GM23338 (cell line): ENCODE results near the gene IMMP2L. TPM values are rescaled to one million over a fixed set of nuclear protein-coding genes. Genes with fewer than 3 reads are reported as not detected.

Source experiments
- ATAC-seq: fragments of 200-7000 bp; cut with Tn5 transposase; 3 replicates; pipeline ENCODE4 v1.9.1; 2020
- DNase-seq: peaks from one replicate; pipeline ENCODE4 v3.0.0-alpha.2; 2015; ENCODE audit warnings: low spot score
- H2AFZ ChIP-seq: fragments of 200-600 bp; sonication (generic); 2 replicates; pipeline ENCODE4 v1.8.0; 2016; ENCODE audit warnings: antibody characterized with exemption, mild to moderate bottlenecking, moderate library complexity
- H3F3A ChIP-seq: fragments of 200-600 bp; sonication (generic); replicated peaks from 2 replicates; pipeline ENCODE4 v1.8.0; 2017; ENCODE audit warnings: antibody characterized with exemption, mixed run types, low read depth
- H3K27ac ChIP-seq: fragments of 200-600 bp; sonication (generic); 2 replicates; pipeline ENCODE4 v1.6.1; 2016; ENCODE audit warnings: low read depth
- H3K27me3 ChIP-seq: fragments of 200-600 bp; sonication (generic); 2 replicates; pipeline ENCODE4 v1.8.0; 2016; ENCODE audit warnings: mild to moderate bottlenecking, mixed run types, moderate library complexity; ENCODE audit not compliant: insufficient read depth
- H3K36me3 ChIP-seq: fragments of 200-600 bp; sonication (generic); 2 replicates; pipeline ENCODE4 v1.8.0; 2016; ENCODE audit warnings: mild to moderate bottlenecking; ENCODE audit not compliant: insufficient read depth
- H3K4me1 ChIP-seq: fragments of 200-600 bp; sonication (generic); 2 replicates; pipeline ENCODE4 v1.8.0; 2016; ENCODE audit warnings: mild to moderate bottlenecking, moderate library complexity; ENCODE audit not compliant: insufficient read depth
- H3K4me2 ChIP-seq: fragments of 200-600 bp; sonication (generic); 2 replicates; pipeline ENCODE4 v1.7.1; 2017; ENCODE audit warnings: mixed run types
- H3K4me3 ChIP-seq: fragments of 200-600 bp; sonication (generic); 2 replicates; pipeline ENCODE4 v1.6.1; 2016; ENCODE audit warnings: mixed run types
- H3K79me2 ChIP-seq: fragments of 200-600 bp; sonication (generic); replicated peaks from 2 replicates; pipeline ENCODE4 v1.8.0; 2017; ENCODE audit warnings: mild to moderate bottlenecking; ENCODE audit not compliant: insufficient read depth
- H3K9me2 ChIP-seq: fragments of 200-600 bp; sonication (generic); 2 replicates; pipeline ENCODE4 v1.8.0; 2017; ENCODE audit not compliant: insufficient read depth
- H4K20me1 ChIP-seq: fragments of 200-600 bp; sonication (generic); replicated peaks from 2 replicates; pipeline ENCODE4 v1.8.0; 2017; ENCODE audit warnings: mild to moderate bottlenecking; ENCODE audit not compliant: insufficient read depth
- H3K27ac Mint-ChIP-seq: 2 replicates; pipeline ENCODE4 v1.8.0; 2020; ENCODE audit warnings: inconsistent platforms, mild to moderate bottlenecking, moderate library complexity, mixed read lengths
- H3K27me3 Mint-ChIP-seq: 3 replicates; pipeline ENCODE4 v1.8.0; 2022; ENCODE audit warnings: low read depth, mild to moderate bottlenecking, moderate library complexity, mixed read lengths, inconsistent platforms; ENCODE audit not compliant: insufficient read depth, poor library complexity
- H3K36me3 Mint-ChIP-seq: 3 replicates; pipeline ENCODE4 v1.8.0; 2021; ENCODE audit warnings: low read depth, mild to moderate bottlenecking, inconsistent platforms, moderate library complexity, mixed read lengths
- H3K4me1 Mint-ChIP-seq: 3 replicates; pipeline ENCODE4 v1.8.0; 2020; ENCODE audit warnings: mild to moderate bottlenecking, inconsistent platforms, mixed read lengths
- H3K4me3 Mint-ChIP-seq: 3 replicates; pipeline ENCODE4 v1.8.0; 2021; ENCODE audit warnings: moderate library complexity, mild to moderate bottlenecking, inconsistent platforms, mixed read lengths
- H3K9me3 Mint-ChIP-seq: 3 replicates; pipeline ENCODE4 v1.8.0; 2020; ENCODE audit warnings: moderate library complexity, mild to moderate bottlenecking, inconsistent platforms, mixed read lengths
- JUNB ChIP-seq: IDR thresholded peaks from one replicate; pipeline ENCODE4 v1.6.1; 2016; ENCODE audit warnings: antibody characterized with exemption; ENCODE audit not compliant: unreplicated experiment
- NANOG ChIP-seq: IDR thresholded peaks from 2 replicates; pipeline ENCODE4 v1.6.1; 2016; ENCODE audit warnings: antibody characterized with exemption, borderline replicate concordance
- POLR2AphosphoS5 ChIP-seq: IDR thresholded peaks from 2 replicates; pipeline ENCODE4 v1.6.1; 2016; ENCODE audit warnings: antibody characterized with exemption, low read depth
- STAT1 ChIP-seq: IDR thresholded peaks from one replicate; pipeline ENCODE4 v1.6.1; 2016; ENCODE audit warnings: antibody characterized with exemption; ENCODE audit not compliant: unreplicated experiment
- polyA plus RNA-seq: library from polyadenylated mRNA; unstranded; fragments of >200 nt; fragmentation: Nextera tagmentation; extraction: Ambion mirVana; gene quantifications from 2 replicates; pipeline ENCODE4 v1.2.1, GENCODE V29; 2016
- total RNA-seq: library from RNA; depleted of rRNA; stranded (reverse); fragments of >200 nt; shearing (Covaris generic); gene quantifications from 2 replicates; pipeline ENCODE4 v1.2.3, GENCODE V29; 2014
- TF ChIP-seq, protein P1 (sequence below): fragments of 250-450 bp; sonication (Bioruptor Pico); IDR thresholded peaks from 2 replicates; pipeline ENCODE4 v1.5.0; 2020; ENCODE audit warnings: mild to moderate bottlenecking, moderate library complexity
- TF ChIP-seq, protein P2 (sequence below): IDR thresholded peaks from one replicate; pipeline ENCODE4 v1.6.1; 2018; ENCODE audit warnings: antibody characterized with exemption; ENCODE audit not compliant: unreplicated experiment
- TF ChIP-seq, protein P3 (sequence below): IDR thresholded peaks from 2 replicates; pipeline ENCODE4 v1.6.1; 2016; ENCODE audit warnings: antibody characterized with exemption

The IMMP2L gene
- total and polyA plus RNA-seq, 2 experiments from 2014 or later, result 7.3 to 14.0 TPM

DNA sequence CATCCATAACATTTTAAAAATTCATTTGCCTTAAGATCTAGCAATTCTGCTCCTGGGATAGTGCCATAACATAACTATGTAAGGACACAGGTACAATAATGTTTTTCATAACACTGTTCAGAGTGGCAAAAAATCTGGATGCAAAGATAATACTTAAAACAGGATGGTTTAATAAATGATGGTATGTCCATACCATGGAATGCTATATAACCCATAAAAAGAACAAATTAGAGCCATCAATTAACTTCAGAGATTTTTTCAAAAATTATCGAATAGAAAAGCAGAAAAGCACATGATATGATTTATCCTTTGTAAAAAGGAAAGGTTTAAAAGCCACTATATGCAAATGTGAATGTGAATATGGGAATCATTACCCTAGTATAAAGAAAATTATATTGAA lies 664.8 kb downstream of the IMMP2L start:
- Mint-ChIP-seq H3K27me3 (no peaks in the 10 kb centered on the region), H3K4me3 (no peak overlapping the region), H3K36me3 (peaks cover 7% of the 10 kb centered on the region; the same call in 1 of the 3 replicates), H3K9me3 (peaks cover 9% of the 10 kb centered on the region; the same call in 2 of the 3 replicates), H3K27ac (no peak overlapping the region), H3K4me1 (no peaks in the 10 kb centered on the region)
- Histone ChIP-seq H3K4me1 (no peaks in the 10 kb centered on the region), H3F3A (no peaks in the 10 kb centered on the region), H3K9me2 (peaks cover 4% of the 10 kb centered on the region; the same call in 1 of the 2 replicates), H3K4me3 (no peak overlapping the region), H3K27ac (no peak overlapping the region), H3K4me2 (no peak overlapping the region), H3K36me3 (no peaks in the 10 kb centered on the region; the same call in 1 of the 2 replicates), H3K79me2 (no peaks in the 10 kb centered on the region), H3K27me3 (no peaks in the 10 kb centered on the region), H2AFZ (no peak overlapping the region), H4K20me1 (no peaks in the 10 kb centered on the region)
- TF ChIP-seq, protein P1, sequence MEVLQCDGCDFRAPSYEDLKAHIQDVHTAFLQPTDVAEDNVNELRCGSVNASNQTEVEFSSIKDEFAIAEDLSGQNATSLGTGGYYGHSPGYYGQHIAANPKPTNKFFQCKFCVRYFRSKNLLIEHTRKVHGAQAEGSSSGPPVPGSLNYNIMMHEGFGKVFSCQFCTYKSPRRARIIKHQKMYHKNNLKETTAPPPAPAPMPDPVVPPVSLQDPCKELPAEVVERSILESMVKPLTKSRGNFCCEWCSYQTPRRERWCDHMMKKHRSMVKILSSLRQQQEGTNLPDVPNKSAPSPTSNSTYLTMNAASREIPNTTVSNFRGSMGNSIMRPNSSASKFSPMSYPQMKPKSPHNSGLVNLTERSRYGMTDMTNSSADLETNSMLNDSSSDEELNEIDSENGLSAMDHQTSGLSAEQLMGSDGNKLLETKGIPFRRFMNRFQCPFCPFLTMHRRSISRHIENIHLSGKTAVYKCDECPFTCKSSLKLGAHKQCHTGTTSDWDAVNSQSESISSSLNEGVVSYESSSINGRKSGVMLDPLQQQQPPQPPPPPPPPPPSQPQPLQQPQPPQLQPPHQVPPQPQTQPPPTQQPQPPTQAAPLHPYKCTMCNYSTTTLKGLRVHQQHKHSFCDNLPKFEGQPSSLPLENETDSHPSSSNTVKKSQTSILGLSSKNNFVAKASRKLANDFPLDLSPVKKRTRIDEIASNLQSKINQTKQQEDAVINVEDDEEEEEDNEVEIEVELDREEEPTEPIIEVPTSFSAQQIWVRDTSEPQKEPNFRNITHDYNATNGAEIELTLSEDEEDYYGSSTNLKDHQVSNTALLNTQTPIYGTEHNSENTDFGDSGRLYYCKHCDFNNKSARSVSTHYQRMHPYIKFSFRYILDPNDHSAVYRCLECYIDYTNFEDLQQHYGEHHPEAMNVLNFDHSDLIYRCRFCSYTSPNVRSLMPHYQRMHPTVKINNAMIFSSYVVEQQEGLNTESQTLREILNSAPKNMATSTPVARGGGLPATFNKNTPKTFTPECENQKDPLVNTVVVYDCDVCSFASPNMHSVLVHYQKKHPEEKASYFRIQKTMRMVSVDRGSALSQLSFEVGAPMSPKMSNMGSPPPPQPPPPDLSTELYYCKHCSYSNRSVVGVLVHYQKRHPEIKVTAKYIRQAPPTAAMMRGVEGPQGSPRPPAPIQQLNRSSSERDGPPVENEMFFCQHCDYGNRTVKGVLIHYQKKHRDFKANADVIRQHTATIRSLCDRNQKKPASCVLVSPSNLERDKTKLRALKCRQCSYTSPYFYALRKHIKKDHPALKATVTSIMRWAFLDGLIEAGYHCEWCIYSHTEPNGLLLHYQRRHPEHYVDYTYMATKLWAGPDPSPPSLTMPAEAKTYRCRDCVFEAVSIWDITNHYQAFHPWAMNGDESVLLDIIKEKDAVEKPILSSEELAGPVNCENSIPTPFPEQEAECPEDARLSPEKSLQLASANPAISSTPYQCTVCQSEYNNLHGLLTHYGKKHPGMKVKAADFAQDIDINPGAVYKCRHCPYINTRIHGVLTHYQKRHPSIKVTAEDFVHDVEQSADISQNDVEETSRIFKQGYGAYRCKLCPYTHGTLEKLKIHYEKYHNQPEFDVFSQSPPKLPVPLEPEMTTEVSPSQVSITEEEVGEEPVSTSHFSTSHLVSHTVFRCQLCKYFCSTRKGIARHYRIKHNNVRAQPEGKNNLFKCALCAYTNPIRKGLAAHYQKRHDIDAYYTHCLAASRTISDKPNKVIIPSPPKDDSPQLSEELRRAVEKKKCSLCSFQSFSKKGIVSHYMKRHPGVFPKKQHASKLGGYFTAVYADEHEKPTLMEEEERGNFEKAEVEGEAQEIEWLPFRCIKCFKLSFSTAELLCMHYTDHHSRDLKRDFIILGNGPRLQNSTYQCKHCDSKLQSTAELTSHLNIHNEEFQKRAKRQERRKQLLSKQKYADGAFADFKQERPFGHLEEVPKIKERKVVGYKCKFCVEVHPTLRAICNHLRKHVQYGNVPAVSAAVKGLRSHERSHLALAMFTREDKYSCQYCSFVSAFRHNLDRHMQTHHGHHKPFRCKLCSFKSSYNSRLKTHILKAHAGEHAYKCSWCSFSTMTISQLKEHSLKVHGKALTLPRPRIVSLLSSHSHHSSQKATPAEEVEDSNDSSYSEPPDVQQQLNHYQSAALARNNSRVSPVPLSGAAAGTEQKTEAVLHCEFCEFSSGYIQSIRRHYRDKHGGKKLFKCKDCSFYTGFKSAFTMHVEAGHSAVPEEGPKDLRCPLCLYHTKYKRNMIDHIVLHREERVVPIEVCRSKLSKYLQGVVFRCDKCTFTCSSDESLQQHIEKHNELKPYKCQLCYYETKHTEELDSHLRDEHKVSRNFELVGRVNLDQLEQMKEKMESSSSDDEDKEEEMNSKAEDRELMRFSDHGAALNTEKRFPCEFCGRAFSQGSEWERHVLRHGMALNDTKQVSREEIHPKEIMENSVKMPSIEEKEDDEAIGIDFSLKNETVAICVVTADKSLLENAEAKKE (CRISPR knock-in tag), result no peak
- TF ChIP-seq, protein P2, sequence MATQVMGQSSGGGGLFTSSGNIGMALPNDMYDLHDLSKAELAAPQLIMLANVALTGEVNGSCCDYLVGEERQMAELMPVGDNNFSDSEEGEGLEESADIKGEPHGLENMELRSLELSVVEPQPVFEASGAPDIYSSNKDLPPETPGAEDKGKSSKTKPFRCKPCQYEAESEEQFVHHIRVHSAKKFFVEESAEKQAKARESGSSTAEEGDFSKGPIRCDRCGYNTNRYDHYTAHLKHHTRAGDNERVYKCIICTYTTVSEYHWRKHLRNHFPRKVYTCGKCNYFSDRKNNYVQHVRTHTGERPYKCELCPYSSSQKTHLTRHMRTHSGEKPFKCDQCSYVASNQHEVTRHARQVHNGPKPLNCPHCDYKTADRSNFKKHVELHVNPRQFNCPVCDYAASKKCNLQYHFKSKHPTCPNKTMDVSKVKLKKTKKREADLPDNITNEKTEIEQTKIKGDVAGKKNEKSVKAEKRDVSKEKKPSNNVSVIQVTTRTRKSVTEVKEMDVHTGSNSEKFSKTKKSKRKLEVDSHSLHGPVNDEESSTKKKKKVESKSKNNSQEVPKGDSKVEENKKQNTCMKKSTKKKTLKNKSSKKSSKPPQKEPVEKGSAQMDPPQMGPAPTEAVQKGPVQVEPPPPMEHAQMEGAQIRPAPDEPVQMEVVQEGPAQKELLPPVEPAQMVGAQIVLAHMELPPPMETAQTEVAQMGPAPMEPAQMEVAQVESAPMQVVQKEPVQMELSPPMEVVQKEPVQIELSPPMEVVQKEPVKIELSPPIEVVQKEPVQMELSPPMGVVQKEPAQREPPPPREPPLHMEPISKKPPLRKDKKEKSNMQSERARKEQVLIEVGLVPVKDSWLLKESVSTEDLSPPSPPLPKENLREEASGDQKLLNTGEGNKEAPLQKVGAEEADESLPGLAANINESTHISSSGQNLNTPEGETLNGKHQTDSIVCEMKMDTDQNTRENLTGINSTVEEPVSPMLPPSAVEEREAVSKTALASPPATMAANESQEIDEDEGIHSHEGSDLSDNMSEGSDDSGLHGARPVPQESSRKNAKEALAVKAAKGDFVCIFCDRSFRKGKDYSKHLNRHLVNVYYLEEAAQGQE, result no peak
- TF ChIP-seq JUNB (no peak), POLR2AphosphoS5 (no peak), NANOG (no peak), STAT1 (no peak)
- TF ChIP-seq, protein P3, sequence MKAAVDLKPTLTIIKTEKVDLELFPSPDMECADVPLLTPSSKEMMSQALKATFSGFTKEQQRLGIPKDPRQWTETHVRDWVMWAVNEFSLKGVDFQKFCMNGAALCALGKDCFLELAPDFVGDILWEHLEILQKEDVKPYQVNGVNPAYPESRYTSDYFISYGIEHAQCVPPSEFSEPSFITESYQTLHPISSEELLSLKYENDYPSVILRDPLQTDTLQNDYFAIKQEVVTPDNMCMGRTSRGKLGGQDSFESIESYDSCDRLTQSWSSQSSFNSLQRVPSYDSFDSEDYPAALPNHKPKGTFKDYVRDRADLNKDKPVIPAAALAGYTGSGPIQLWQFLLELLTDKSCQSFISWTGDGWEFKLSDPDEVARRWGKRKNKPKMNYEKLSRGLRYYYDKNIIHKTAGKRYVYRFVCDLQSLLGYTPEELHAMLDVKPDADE, result no peak
- DNase-seq (no peak), ATAC-seq (no peak)
